GM19467 (cell line): ENCODE results near the gene SRRT.
"Not testable (repeated sequence)": the region's sequence is repeated elsewhere in the genome, so short reads cannot be mapped to it uniquely, and the experiment has no call there.

Experiments used
- ATAC-seq: cut with Tn5 transposase; IDR thresholded peaks from one replicate; pipeline ENCODE4 v1.9.1; 2021; ENCODE audit warnings: mild to moderate bottlenecking, moderate library complexity; ENCODE audit not compliant: unreplicated experiment

SRRT gene

GRCh38 chr7:100921039-100921438, 46.1 kb downstream of the SRRT start:
- no peak for ATAC-seq

GRCh38 chr7:100923616-100924015, 48.7 kb downstream of the SRRT start:
- not testable (repeated sequence) for ATAC-seq

DNA sequence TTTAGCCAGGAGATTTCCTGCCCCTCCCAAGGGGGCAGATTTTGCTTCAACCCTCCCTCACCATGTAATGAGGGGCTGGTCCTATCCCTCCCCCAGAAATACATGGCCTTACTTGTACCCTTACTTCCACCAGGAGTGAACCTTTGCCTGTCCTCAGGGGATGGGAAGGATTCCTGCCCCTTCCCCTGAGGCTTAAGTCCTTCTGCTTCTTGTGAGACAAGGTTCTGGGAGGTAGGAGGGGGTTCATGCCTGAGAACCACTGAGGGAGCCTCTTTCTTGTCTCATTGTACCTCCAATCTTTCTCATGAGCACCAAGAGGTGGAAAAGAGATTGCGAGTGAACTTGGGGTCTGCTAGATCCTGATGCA, 54.9 kb downstream of the SRRT start:
- ATAC-seq, result no peak

- ATAC-seq, result no peak
Observed at GRCh38 chr7:100933734-100934133, 58.8 kb downstream of the SRRT start.

DNA sequence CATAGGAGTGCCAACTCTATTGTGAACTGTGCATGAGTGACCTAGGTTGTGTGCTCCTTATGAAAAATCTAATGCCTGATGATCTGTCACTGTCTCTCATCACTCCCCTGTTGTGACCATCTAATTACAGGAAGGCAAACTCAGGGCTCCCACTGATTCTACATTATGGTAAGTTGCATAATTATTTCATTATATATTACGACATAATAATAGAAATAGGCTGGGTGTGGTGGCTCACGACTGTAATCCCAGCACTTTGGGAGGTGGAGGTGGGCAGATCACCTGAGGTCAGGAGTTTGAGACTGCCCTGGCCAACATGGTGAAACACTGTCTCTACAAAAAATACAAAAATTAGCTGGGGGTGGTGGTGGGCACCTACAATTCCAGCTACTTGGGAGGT, 60.5 kb downstream of the SRRT start:
- ATAC-seq, result not testable (repeated sequence)

DNA sequence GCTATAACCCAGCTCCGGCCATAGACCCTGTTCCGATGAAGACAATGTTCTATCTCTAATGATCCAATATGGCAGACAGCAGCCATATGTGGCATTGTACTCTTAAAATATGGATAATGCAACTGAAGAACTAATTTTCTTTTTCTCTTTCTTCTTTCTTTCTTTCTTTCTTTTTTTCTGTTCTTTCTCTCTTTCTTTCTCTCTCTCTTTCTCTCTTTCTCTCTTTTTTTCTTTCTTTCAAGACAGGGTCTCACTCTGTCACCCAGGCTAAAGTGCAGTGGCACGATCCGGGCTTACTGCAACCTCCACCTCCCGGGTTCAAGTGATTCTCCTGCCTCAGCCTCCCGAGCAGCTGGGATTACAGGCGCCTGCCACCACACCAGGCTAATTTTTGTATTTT, 61.3 kb downstream of the SRRT start:
- ATAC-seq, result not testable (repeated sequence)
